Measurements from ENCODE around the gene SRC. TPM values are rescaled to one million over a fixed set of nuclear protein-coding genes. Genes with fewer than 3 reads are reported as not detected.

Gene SRC
- total and polyA plus RNA-seq, 10 donors: 7.0 to 68.0 (median 31.2) TPM

- Histone ChIP-seq H3K27ac (no peak overlapping the region), H3K36me3 (no peaks in the 10 kb centered on the region), H3K4me3 (no peak overlapping the region), H3K4me1 (peaks cover 0 to 15% (median 8%) of the 10 kb centered on the region in 6 donors), H3K9me3 (no peaks in the 10 kb centered on the region), H3K27me3 (replicated peaks in 1 of 7) (peaks cover 0 to 57% (median 0%) of the 10 kb centered on the region in 7 donors)
- DNase-seq: no peak
- WGBS, 5 donors: 84 to 91% (median 86%) methylated on average over 22 of the region's 22 CpGs
- intact Hi-C loops (cut with DNase I; ENCODE audit: low total_unique reads): no loop called here
- TF ChIP-seq CTCF (IDR thresholded peaks at IDR 0.05 in 8 of 11, conservative IDR thresholded peaks at IDR 0.05 in 3 of 11): no peak
- TF ChIP-seq POLR2AphosphoS5 (IDR thresholded peaks at IDR 0.05): no peak
- no peak for TF ChIP-seq POLR2A (IDR thresholded peaks at IDR 0.05)
These were observed 71.1 kb downstream of the SRC start for GRCh38 chr20:37416848-37417616.

GRCh38 chr20:37417617-37418467 is 71.9 kb downstream of the SRC start:
- H3K36me3 ChIP-seq: no peaks in the 10 kb centered on the region
- no peak for DNase-seq
- peaks cover 0 to 7% (median 2%) of the 10 kb centered on the region in 6 donors for H3K4me1 ChIP-seq
- intact Hi-C loops (cut with DNase I; ENCODE audit: low total_unique reads): no loop called here
- peaks cover 0 to 65% (median 3%) of the 10 kb centered on the region in 7 donors for H3K27me3 ChIP-seq (replicated peaks in 1 of 7)
- TF ChIP-seq CTCF (IDR thresholded peaks at IDR 0.05 in 8 of 11, conservative IDR thresholded peaks at IDR 0.05 in 3 of 11) (no peak), POLR2AphosphoS5 (IDR thresholded peaks at IDR 0.05) (no peak)
- 62 to 83% (median 69%) methylated on average over 18 to 22 of the region's 22 CpGs for WGBS, 5 donors
- H3K9me3 ChIP-seq: no peaks in the 10 kb centered on the region
- no peak overlapping the region for H3K4me3 ChIP-seq
- H3K27ac ChIP-seq: no peak overlapping the region

- no peaks in the 10 kb centered on the region for H3K4me1 ChIP-seq
- intact Hi-C loops (cut with DNase I; ENCODE audit: low total_unique reads): no loop called here
- 57 to 71% (median 65%) methylated on average over 2 of the region's 2 CpGs for WGBS, 5 donors
- TF ChIP-seq CTCF (IDR thresholded peaks at IDR 0.05 in 8 of 11, conservative IDR thresholded peaks at IDR 0.05 in 3 of 11) (no peak), POLR2A (IDR thresholded peaks at IDR 0.05) (no peak), POLR2AphosphoS5 (IDR thresholded peaks at IDR 0.05) (no peak)
- H3K4me3 ChIP-seq: no peak overlapping the region
- peaks cover 0 to 73% (median 11%) of the 10 kb centered on the region in 7 donors for H3K27me3 ChIP-seq (replicated peaks in 1 of 7)
- no peak for DNase-seq
- no peaks in the 10 kb centered on the region for H3K36me3 ChIP-seq
- H3K27ac ChIP-seq: no peak overlapping the region
- H3K9me3 ChIP-seq: no peaks in the 10 kb centered on the region
These were observed 72.7 kb downstream of the SRC start for GRCh38 chr20:37418591-37419109.

GRCh38 chr20:37419307-37419706 is 73.4 kb downstream of the SRC start:
- Histone ChIP-seq H3K9me3 (no peaks in the 10 kb centered on the region), H3K4me1 (no peaks in the 10 kb centered on the region), H3K27ac (no peak overlapping the region), H3K27me3 (replicated peaks in 1 of 7) (peaks cover 0 to 74% (median 13%) of the 10 kb centered on the region in 7 donors), H3K36me3 (no peaks in the 10 kb centered on the region), H3K4me3 (no peak overlapping the region)
- no peak for DNase-seq
- intact Hi-C loops (cut with DNase I; ENCODE audit: low total_unique reads): no loop called here
- no peak for TF ChIP-seq POLR2AphosphoS5 (IDR thresholded peaks at IDR 0.05)
- WGBS, 5 donors: 82 to 97% (median 93%) methylated on average over 3 of the region's 3 CpGs
